H1 (cell line): ENCODE results near the gene NELL2. TPM values are rescaled to one million over a fixed set of nuclear protein-coding genes. Genes with fewer than 3 reads are reported as not detected.

Experiments
- ATF3 ChIP-seq: IDR thresholded peaks from 2 replicates; pipeline ENCODE4 v1.6.1; 2011; ENCODE audit warnings: low read depth, mild to moderate bottlenecking, low read length; ENCODE audit not compliant: insufficient read depth
- BACH1 ChIP-seq: IDR thresholded peaks from 2 replicates; pipeline ENCODE4 v1.6.1; 2012; ENCODE audit warnings: low read length, improper control_type of control experiment
- CHD2 ChIP-seq: IDR thresholded peaks from 2 replicates; pipeline ENCODE4 v1.6.1; 2012; ENCODE audit warnings: low read length, improper control_type of control experiment
- CHD7 ChIP-seq: fragments of 300-600 bp; sonication (generic); IDR thresholded peaks from 2 replicates; pipeline ENCODE4 v1.7.1; 2012; ENCODE audit warnings: low read length, moderate library complexity, mild to moderate bottlenecking, inconsistent platforms; ENCODE audit not compliant: insufficient replicate concordance
- EZH2 ChIP-seq: fragments of 200-600 bp; sonication (generic); IDR thresholded peaks from 2 replicates; pipeline ENCODE4 v1.7.1; 2012; ENCODE audit warnings: low read depth, mild to moderate bottlenecking, moderate library complexity, low read length, inconsistent platforms; ENCODE audit not compliant: severe bottlenecking
- NRF1 ChIP-seq: IDR thresholded peaks from 2 replicates; pipeline ENCODE4 v1.6.1; 2011; ENCODE audit warnings: mild to moderate bottlenecking, low read depth, low read length, improper control_type of control experiment
- RXRA ChIP-seq: IDR thresholded peaks from 2 replicates; pipeline ENCODE4 v1.6.1; 2011; ENCODE audit warnings: low read depth, mild to moderate bottlenecking, low read length, moderate library complexity; ENCODE audit not compliant: insufficient read depth
- SP1 ChIP-seq: IDR thresholded peaks from 2 replicates; pipeline ENCODE4 v1.6.1; 2011; ENCODE audit warnings: low read depth, low read length
- TAF1 ChIP-seq: IDR thresholded peaks from 2 replicates; pipeline ENCODE4 v1.6.1; 2011; ENCODE audit warnings: mild to moderate bottlenecking, low read depth, low read length
- polyA plus RNA-seq, 7 experiments: library from polyadenylated mRNA; depleted of rRNA in 3 of 7; stranded (reverse) in 5 of 7; unstranded in 2 of 7; fragments of >200 nt in 5 of 7; fragments of 200-250 nt in 2 of 7; gene quantifications; 1 replicate in 5 of 7; 2 replicates in 1 of 7; 4 replicates in 1 of 7; pipeline versions ENCODE4 v1.2.1 to v1.2.3, GENCODE V29; 2011 to 2013; ENCODE audit warnings: missing spikeins in 2 of 7, mixed read lengths in 2 of 7
- total RNA-seq: library from RNA; stranded (reverse); fragmentation: NEBNext Ultra II Directional; extraction: Animal tissue kit (Norgen Biotek cat#: 25700); gene quantifications from 2 replicates; pipeline ENCODE4 v1.2.1, GENCODE V29; 2021

The NELL2 gene
- total and polyA plus RNA-seq, 2 of the 8 experiments (the other 6 are each of a cell fraction or from before 2014, with no cell fraction given) = 54.2 to 56.8 TPM

GRCh38 chr12:44588651-44589050 lies 287.5 kb downstream of the NELL2 start (continued):
- TF ChIP-seq BACH1 (no peak), TAF1 (no peak), EZH2 (no peak), SP1 (no peak), CHD7 (no peak), RXRA (no peak), CHD2 (no peak), NRF1 (no peak), ATF3 (no peak)
